SKM-1 (cell line): ENCODE measurements around the gene TUBGCP3.

Experiments
- DNase-seq: peaks from one replicate; lab custom pipeline; 2025; ENCODE audit not compliant: unreplicated experiment; lab: John Stamatoyannopoulos, UW

TUBGCP3 gene

DNA sequence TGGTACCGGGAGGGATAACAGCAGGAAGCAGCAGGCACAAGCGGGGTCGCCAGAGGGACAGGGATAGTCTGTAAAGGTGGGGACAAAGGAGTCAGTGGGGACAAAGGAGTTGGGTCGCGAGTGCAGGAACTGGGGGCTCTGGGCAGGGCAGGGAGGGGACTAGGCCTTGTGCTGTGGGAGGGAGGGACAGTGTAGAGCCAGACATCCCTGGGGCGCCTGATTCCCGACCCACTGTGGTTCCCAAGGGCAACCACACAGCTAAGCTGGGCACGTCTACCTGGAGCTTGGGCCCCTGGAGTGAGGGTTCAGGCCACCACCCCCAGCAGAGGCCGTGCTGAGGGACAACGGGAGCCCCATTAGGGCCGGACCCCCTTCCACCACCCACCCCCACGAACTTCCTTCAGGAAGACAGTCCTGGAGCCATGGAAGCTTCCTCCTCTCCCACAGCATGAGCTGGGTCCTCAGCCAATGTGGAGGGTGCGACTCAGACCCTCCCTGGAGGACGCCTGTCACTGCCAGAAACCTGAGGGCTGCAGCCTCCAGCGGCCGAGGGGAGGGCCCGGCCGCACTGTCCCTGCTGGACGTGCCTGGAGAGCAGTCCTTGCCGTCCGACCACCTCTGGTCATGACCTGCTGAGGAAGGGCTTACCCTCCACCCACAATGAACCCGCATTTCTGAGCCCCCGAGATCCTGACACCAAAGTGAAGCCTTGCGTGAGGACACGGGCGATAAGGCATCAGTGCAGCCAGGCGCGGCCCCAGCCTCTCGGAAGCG is 133.9 kb downstream of the TUBGCP3 start:
- no peak for DNase-seq

DNA sequence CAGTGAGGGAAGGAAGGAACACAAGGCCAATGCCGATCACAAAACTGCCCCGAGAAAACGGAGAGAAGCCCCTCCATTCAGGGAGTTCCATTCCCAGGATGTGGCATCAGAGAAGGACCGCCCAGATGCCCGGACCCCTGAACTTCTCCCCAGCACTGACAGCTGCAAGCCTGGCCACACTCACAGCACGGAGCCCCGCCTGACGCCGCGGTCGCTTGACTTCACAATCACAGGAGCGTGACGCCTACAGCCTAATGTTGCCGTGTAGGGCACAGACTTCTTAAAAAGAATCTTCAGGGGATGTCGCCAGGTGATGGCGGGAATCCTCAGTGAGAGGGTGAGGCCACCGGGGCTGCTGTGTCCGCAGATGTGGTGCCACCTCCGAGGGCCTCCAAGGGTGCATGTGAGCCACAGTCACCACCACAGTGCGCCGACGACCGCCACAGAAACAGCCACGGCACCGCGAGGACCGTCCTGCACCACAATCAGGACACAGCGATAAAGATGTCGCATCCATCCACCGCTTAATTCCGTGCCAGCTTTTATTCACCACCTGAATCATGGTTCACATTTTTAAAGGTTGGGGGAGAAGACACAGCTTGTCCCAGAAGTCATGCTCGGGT is 134.6 kb downstream of the TUBGCP3 start:
- DNase-seq: no peak

- no peak for DNase-seq
Measured at GRCh38 chr13:112452380-112453206, 135.4 kb downstream of the TUBGCP3 start.

- no peak for DNase-seq
Measured at GRCh38 chr13:112451512-112452379, 136.2 kb downstream of the TUBGCP3 start.

GRCh38 chr13:112450904-112451240 is 137.1 kb downstream of the TUBGCP3 start:
- no peak for DNase-seq

DNA sequence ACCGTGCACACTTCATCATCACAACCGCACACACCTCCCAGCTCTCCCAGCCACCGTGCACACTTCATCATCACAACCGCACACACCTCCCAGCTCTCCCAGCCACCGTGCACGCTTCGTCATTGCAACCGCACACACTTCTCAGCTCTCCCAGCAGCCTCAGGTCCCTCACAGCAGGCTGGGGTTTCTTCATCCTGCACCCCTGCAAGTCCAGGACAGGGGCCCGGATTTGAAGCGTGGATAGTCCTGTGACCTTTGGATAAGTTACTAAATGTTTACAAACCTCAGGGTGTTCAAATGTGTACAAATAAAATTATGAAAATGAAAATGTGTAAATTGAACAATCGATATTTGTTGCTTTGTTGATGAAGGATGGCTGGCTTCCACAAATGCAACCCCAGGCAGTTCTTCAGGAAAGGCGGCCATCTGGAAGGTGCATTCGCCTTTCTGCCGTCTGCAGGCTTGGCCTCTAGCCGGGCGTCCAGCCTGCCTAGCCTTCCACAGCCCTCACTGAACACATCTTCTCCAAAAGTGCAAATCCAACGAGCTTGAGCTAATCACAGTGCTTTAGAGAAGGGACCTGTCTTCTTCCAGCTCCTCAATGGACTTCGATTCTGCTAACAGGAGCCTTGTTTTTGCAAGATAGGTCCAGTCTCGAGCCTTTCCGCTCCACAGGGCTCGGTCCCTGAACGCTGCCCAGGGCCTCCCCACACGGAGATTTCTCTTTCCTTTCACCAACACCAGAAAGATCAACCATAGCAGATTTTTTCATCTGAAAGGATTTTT is 137.6 kb downstream of the TUBGCP3 start:
- no peak for DNase-seq

DNA sequence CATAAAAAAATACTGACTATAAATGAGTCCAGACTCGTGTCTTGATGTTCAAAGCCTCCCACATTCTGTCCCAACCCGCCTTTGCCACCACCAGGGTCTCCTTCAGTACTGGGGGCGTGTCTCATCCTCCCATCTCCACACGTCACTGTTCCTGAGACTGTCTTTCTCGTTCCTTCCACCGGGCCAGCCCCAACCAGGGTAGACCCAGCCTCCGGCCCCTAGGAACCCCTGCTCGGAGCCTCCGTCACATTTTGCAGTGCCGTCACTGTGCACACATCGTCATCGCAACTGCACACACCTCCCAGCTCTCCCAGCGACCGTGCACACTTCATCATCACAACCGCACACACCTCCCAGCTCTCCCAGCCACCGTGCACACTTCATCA is 138.4 kb downstream of the TUBGCP3 start:
- no peak for DNase-seq

DNA sequence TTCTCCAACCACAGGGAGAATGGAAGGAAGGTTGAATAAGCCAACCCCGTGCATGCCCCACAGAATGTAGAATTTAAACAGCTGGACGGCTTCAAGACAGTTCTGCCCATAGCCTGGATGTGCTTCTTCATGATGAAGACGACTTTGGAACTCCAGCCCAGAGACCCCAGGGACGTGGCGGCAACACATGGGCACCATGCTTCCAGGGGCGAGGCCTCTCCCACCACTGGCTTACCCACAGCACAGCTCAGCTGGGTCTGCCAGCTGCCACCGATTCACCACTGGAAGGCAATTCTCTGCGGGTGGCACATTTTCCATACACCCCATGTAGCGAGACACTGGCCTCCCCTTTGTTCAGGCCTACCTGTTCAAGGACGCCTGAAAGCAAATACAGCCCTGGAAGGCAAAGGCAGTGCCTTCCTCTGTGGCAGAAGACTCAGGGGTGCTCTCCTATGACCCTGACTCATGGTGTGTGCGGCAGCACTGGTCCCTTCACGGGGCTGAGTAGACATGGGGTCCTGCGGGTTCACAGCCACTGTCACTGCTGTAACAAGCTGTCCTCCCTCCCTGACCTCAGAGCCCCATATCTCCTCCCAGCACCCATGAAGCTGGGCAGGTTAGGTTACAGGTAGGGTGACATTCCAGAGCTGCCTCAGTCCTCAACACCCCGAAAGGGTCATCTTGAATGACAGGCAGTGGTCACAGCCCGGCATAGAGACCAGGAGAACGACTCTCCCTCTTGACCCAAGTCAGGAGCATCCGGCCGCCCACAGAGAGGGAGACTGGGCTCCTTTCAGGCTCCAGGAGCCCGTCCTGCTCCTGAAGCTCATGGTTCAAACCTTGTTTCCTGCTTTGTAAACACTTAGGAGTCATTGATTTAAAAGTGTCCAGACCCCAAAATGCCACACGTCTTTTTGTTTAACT is 139.1 kb downstream of the TUBGCP3 start:
- no peak for DNase-seq

DNA sequence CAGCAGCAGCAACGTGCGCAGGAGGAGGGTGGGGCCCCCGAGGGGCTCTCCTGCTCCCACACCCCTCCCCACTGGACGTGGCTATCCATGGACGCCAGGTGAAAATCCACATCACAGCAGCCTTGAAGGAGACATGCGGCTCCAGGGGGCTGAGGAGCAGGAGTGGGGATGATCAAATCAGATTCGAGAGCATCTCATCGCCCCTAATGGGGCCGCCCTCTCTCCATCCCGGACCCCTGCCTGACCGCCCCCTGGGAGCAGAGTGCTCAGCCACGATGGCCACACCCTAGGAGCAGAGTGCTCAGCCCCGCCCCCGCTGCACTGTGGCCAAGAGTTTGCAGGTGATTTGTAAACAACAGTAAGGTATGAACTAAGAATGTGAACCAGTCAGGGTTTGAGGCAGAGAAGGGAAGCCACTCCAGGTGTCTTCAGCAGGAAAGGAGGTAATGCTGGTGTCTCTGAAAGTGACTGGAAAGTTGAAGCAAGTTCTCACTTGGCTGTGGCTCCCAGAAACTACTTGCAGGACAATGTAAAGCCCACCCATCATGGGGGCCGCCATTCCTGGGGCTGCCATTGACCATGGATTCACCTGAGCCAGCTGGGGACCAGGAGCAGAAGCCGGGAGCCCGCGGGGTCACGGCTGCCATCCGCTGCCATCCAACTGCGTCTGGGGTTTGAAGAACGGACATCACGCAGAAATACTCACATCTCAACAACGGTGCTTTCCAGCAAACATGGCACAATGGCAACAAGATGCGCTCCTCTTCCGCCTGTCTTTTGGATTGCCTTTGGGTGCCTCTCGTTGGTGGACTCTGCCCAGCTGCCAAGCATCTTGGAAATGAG is 140.0 kb downstream of the TUBGCP3 start:
- DNase-seq: no peak

DNA sequence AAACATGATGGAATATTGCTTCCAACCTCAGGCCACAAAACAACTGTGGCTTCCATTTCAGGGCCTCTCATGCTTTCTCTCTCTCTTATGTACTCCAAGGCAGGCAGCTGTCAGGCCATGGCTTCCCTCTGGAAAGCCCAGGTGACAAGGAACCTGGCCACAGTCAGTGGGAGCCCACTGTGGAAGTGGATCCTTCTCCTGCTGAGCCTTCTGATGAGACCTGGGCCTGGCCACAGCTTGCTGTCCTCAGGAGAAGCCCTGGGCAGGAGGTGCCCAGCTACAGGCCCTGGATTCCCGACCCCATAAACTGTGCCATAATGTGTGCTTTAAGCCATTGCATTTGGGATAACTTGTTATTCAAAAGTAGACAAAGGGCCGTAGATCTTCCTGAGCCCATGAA is 140.6 kb downstream of the TUBGCP3 start:
- DNase-seq: no peak

GRCh38 chr13:112446867-112447266 is 141.1 kb downstream of the TUBGCP3 start:
- DNase-seq: no peak

GRCh38 chr13:112446347-112446861 is 141.5 kb downstream of the TUBGCP3 start:
- DNase-seq: no peak

- DNase-seq: no peak
Measured at GRCh38 chr13:112445411-112446271, 142.3 kb downstream of the TUBGCP3 start.

GRCh38 chr13:112444416-112445399 is 143.2 kb downstream of the TUBGCP3 start:
- DNase-seq: no peak

DNA sequence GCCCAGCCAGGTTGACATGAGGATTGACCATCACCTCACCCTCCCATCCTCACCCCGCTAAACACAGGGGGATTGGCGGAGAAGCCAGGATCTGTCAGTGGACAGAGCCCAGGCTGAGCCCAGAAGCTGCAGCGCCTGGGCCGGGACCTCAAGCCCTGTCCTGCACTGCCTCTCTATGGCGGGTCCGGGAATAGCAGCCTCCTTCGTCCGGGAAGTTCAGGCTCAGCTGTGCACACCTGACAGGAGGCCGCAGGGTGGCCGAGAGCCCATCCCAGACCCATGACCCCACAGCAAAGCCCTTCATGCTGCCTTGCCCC is 144.0 kb downstream of the TUBGCP3 start:
- DNase-seq: peak; percentile 6
